Duodenal mucosa (tissue), 2 donors: ENCODE measurements around the gene ZBTB16.

Experiments used
- H3K27ac ChIP-seq: one replicate; pipeline ENCODE4 v1.7.0; 2013; ENCODE audit warnings: low read depth, low read length
- H3K27me3 ChIP-seq, 2 donors: one replicate each; pipeline ENCODE4 v1.7.0; 2013; ENCODE audit warnings: low read length in 2 of 2, control low read depth in 1 of 2; ENCODE audit not compliant: insufficient read depth in 2 of 2, control insufficient read depth in 1 of 2
- H3K36me3 ChIP-seq, 2 donors: one replicate each; pipeline ENCODE4 v1.7.0; 2013; ENCODE audit warnings: low read length in 2 of 2, control low read depth in 1 of 2; ENCODE audit not compliant: insufficient read depth in 2 of 2, control insufficient read depth in 1 of 2
- H3K4me1 ChIP-seq, 2 donors: one replicate each; pipeline ENCODE4 v1.7.0; 2013; ENCODE audit warnings: low read length in 2 of 2, control low read depth in 1 of 2; ENCODE audit not compliant: insufficient read depth in 2 of 2, control insufficient read depth in 1 of 2
- H3K4me3 ChIP-seq, 2 donors: one replicate each; pipeline ENCODE4 v1.7.0; 2013; ENCODE audit warnings: low read length in 2 of 2, low read depth in 1 of 2
- H3K9ac ChIP-seq, 2 donors: one replicate each; pipeline ENCODE4 v1.7.0; 2013; ENCODE audit warnings: low read length in 2 of 2, low read depth in 1 of 2
- H3K9me3 ChIP-seq, 2 donors: one replicate each; pipeline ENCODE4 v1.7.0; 2013; ENCODE audit warnings: low read length in 2 of 2, control low read depth in 1 of 2; ENCODE audit not compliant: control insufficient read depth in 1 of 2

ZBTB16 gene

GRCh38 chr11:114054806-114055205 is 4.7 kb upstream of the ZBTB16 start:
- Histone ChIP-seq H3K4me3 (no peak overlapping the region), H3K4me1 (peaks cover 15 to 20% of the 10 kb centered on the region in 2 donors), H3K9me3 (no peaks in the 10 kb centered on the region), H3K27ac (no peak overlapping the region), H3K27me3 (peaks cover 18 to 20% of the 10 kb centered on the region in 2 donors), H3K9ac (no peak overlapping the region), H3K36me3 (no peaks in the 10 kb centered on the region)

GRCh38 chr11:114056409-114056808 is 3.1 kb upstream of the ZBTB16 start:
- Histone ChIP-seq H3K9me3 (no peaks in the 10 kb centered on the region), H3K27me3 (peaks cover 20 to 25% of the 10 kb centered on the region in 2 donors), H3K4me1 (peaks cover 18 to 20% of the 10 kb centered on the region in 2 donors), H3K9ac (no peak overlapping the region), H3K27ac (no peak overlapping the region), H3K36me3 (no peaks in the 10 kb centered on the region), H3K4me3 (no peak overlapping the region)

DNA sequence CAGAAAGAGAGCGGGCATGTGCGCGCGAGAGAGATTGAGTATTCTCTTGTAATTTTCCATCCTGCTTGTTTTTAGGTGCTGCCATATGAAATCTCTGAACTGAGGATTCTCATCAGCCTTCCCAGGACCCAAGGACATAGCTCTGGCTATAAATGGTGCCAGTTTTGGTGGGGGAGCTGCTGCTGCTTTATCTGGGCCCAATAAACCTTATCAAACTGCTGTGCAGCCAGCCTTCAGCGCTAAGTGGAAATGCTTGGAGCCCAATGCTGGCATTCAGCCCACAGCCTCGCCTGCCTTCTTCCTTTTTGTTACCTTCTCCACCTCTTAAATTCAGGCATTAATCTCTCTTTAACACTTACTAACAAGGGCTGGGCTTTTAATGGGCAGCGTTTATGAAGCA is 2.4 kb upstream of the ZBTB16 start:
- Histone ChIP-seq H3K4me3 (no peak overlapping the region), H3K36me3 (no peaks in the 10 kb centered on the region), H3K4me1 (peaks cover 20 to 23% of the 10 kb centered on the region in 2 donors), H3K9me3 (no peaks in the 10 kb centered on the region), H3K9ac (no peak overlapping the region), H3K27ac (no peak overlapping the region), H3K27me3 (peaks cover 25 to 29% of the 10 kb centered on the region in 2 donors)

DNA sequence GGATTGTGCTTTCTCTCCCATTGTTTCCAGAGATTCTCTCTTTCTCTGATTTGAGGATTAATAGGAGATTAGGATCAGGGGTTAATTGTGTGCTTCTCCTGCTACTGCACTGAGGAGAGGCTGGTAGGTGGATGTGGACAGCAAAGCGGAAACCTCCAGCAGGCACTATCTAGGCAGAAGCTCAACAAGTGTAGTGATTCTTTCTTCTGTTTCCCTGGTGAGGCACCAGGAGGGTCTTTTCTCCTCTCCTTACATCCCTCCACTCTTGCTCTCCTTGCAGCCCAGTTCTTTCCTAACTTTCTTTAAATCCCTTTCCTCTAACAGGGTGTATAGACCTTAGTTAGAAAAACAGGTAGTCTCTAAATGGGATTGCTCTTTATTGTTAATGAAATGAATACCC is 1.9 kb upstream of the ZBTB16 start:
- no peak overlapping the region for H3K9ac ChIP-seq
- H3K9me3 ChIP-seq = no peaks in the 10 kb centered on the region
- no peak overlapping the region for H3K27ac ChIP-seq
- no peak overlapping the region for H3K4me3 ChIP-seq
- H3K4me1 ChIP-seq = peaks cover 20 to 23% of the 10 kb centered on the region in 2 donors
- no peaks in the 10 kb centered on the region for H3K36me3 ChIP-seq
- peaks cover 29 to 30% of the 10 kb centered on the region in 2 donors for H3K27me3 ChIP-seq

DNA sequence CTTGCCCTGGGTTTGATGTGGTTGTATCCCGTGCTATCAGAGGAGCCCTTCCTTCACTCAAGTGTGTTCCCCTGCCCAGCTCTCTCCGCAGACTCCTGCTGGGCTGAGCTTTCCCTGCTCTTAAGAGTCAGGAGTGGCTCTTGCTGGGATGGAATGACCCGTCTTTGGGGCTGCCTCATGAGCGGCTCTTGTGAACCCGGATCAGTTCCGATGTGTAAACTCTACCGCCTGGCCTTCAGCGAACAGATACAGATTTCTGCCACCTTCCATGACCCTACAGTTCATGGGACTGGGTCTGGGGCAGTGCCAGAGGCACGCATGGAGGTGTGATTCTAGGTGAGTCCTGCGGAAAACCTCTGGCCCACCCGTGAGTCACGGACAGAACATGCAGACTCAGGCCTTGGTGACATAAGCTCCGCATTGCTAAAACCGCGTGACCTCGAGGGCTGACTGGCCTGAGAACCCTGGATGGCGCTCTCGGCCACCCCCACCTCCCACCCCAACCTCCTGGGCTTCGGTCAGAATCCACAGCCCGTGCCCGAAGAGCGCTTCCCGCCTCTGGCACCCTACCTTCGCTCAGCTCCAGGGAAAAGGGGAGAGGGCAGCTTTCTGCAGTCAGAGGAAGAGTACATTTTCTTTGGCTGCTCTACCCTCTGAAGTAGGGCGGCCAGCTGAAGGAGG is 1.3 kb upstream of the ZBTB16 start:
- Histone ChIP-seq H3K4me1 (peaks cover 20 to 23% of the 10 kb centered on the region in 2 donors), H3K36me3 (no peaks in the 10 kb centered on the region), H3K27ac (no peak overlapping the region), H3K9me3 (no peaks in the 10 kb centered on the region), H3K4me3 (peak overlapping the region in 1 of 2 donors; percentile 6), H3K9ac (peak overlapping the region in 1 of 2 donors; percentile 0), H3K27me3 (peaks cover 30 to 32% of the 10 kb centered on the region in 2 donors)

DNA sequence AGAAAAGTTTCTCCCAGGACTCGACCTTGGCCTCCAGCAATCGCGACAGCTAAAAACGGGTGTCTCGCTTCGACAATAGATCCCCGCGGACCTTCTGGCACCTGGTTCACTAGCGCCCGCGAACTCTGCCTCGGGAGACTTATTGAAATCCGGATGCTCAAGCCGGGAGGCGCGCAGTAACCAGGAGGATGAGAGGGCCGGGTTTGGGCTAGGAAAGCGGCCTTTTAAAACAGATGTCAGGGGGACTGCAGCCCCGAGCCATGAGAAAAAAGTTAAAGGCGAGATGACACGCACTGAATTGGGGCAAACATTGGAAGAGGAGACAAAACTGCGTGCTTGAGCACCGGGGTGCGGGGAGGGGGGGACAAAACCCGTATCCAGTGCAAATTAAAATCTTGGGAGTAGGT is 637 bp upstream of the ZBTB16 start:
- H3K9ac ChIP-seq = peak overlapping the region; percentile 40 to 63
- H3K36me3 ChIP-seq = peaks cover 0 to 5% of the 10 kb centered on the region in 2 donors
- peaks cover 32 to 33% of the 10 kb centered on the region in 2 donors for H3K27me3 ChIP-seq
- H3K4me1 ChIP-seq = peaks cover 20 to 23% of the 10 kb centered on the region in 2 donors
- H3K4me3 ChIP-seq = peak overlapping the region; percentile 54 to 58
- H3K27ac ChIP-seq = no peak overlapping the region
- H3K9me3 ChIP-seq = no peaks in the 10 kb centered on the region

DNA sequence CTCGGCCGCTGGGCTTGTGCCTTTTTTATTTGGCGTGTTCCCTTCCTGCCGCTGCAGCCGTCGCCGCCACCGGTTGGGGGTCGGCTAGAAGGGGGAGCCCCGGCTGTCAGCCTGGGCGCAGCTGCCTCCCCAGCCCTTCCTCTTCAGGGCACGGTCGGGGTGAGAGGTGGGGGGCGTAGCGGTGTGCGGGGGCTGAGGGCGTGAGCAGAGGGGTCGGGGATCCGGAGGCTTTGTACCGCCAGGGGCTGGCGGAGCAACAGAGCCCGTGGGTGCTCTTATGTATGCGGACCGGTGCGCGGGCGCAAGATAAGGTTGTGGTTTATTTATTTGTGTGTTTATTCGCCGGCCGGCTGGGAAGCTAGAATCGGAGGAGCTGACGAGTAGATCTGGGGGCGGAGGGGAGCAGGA is 477 bp downstream of the ZBTB16 start:
- peaks cover 0 to 5% of the 10 kb centered on the region in 2 donors for H3K36me3 ChIP-seq
- H3K27me3 ChIP-seq = peaks cover 30 to 32% of the 10 kb centered on the region in 2 donors
- peak overlapping the region; percentile 78 to 79 for H3K9ac ChIP-seq
- H3K4me1 ChIP-seq = peaks cover 20 to 26% of the 10 kb centered on the region in 2 donors
- no peaks in the 10 kb centered on the region for H3K9me3 ChIP-seq
- peak overlapping the region; percentile 85 to 91 for H3K4me3 ChIP-seq
- H3K27ac ChIP-seq = peak overlapping the region; percentile 68

DNA sequence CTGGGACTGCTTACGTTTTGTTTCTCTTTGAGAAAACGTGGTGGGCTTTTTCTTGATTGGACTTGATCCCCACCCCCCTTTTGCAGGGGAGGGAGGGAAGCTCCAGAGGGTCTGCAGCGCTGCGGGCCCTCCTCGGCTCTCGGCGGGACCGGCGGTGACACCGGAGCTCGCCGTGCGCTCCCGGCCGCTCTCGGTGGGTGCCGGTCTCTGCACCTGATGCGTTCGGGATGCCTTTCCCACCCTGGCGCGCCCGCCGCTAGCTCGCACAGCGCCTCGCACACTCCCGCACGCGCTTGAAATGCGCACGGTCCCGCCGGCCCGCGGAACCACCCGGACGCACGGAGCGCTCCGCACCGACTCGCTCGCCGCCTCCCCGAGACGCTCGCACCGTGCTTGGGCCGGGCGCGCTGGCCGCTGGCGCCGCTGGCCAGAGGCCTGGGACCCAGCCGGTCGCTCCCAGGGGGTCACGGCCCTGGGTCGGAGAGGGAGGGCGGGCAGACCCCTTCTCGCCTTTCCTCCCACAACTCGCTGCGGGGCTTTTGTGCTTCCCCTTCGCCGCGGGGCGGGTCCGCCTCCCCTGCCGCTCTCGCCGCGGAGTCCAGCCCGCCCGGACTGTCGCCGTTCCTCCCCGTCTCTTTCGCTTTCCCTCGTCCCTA is 1.0 kb downstream of the ZBTB16 start:
- H3K27me3 ChIP-seq = peaks cover 30 to 32% of the 10 kb centered on the region in 2 donors
- H3K4me3 ChIP-seq = peak overlapping the region; percentile 85 to 91
- H3K27ac ChIP-seq = peak overlapping the region; percentile 68
- H3K9me3 ChIP-seq = no peaks in the 10 kb centered on the region
- H3K4me1 ChIP-seq = peaks cover 20 to 26% of the 10 kb centered on the region in 2 donors
- H3K36me3 ChIP-seq = peaks cover 0 to 5% of the 10 kb centered on the region in 2 donors
- peak overlapping the region; percentile 78 to 79 for H3K9ac ChIP-seq

GRCh38 chr11:114061048-114061680 is 1.7 kb downstream of the ZBTB16 start:
- Histone ChIP-seq H3K36me3 (peaks cover 0 to 5% of the 10 kb centered on the region in 2 donors), H3K4me3 (peak overlapping the region; percentile 85 to 91), H3K9me3 (no peaks in the 10 kb centered on the region), H3K27ac (peak overlapping the region; percentile 68), H3K9ac (peak overlapping the region; percentile 78 to 79), H3K27me3 (peaks cover 30 to 32% of the 10 kb centered on the region in 2 donors), H3K4me1 (peaks cover 20 to 26% of the 10 kb centered on the region in 2 donors)

GRCh38 chr11:114061681-114062049 is 2.2 kb downstream of the ZBTB16 start:
- Histone ChIP-seq H3K4me3 (peak overlapping the region; percentile 85 to 91), H3K9me3 (no peaks in the 10 kb centered on the region), H3K4me1 (peaks cover 20 to 26% of the 10 kb centered on the region in 2 donors), H3K36me3 (peaks cover 0 to 5% of the 10 kb centered on the region in 2 donors), H3K27ac (peak overlapping the region; percentile 68), H3K27me3 (peaks cover 30 to 32% of the 10 kb centered on the region in 2 donors), H3K9ac (peak overlapping the region; percentile 78 to 79)
